H9 (cell line): ENCODE measurements around the gene TGFBI. TPM values are rescaled to one million over a fixed set of nuclear protein-coding genes. Genes with fewer than 3 reads are reported as not detected.

Source experiments
- DNase-seq: peaks from one replicate; pipeline ENCODE4 v3.0.0-alpha.2; 2017
- H2AFZ ChIP-seq: one replicate; pipeline ENCODE4 v1.6.1; 2013; ENCODE audit warnings: mild to moderate bottlenecking, low read length, control low read depth, moderate library complexity
- H2AK5ac ChIP-seq: 2 replicates; pipeline ENCODE4 v1.6.1; 2013; ENCODE audit warnings: low read length, control low read depth, mixed read lengths; ENCODE audit not compliant: insufficient read length
- H2BK120ac ChIP-seq: one replicate; pipeline ENCODE4 v1.6.1; 2013; ENCODE audit warnings: low read depth, mild to moderate bottlenecking, low read length, control low read depth, inconsistent platforms; ENCODE audit not compliant: poor library complexity, severe bottlenecking
- H2BK12ac ChIP-seq: 2 replicates; pipeline ENCODE4 v1.6.1; 2013; ENCODE audit warnings: low read length, control low read depth, mixed read lengths, low read depth; ENCODE audit not compliant: insufficient read length
- H2BK15ac ChIP-seq: 2 replicates; pipeline ENCODE4 v1.6.1; 2013; ENCODE audit warnings: low read depth, low read length, control low read depth
- H2BK20ac ChIP-seq: one replicate; pipeline ENCODE4 v1.6.1; 2013; ENCODE audit warnings: low read depth, mild to moderate bottlenecking, low read length, control low read depth, inconsistent platforms; ENCODE audit not compliant: poor library complexity, severe bottlenecking
- H2BK5ac ChIP-seq: 2 replicates; pipeline ENCODE4 v1.6.1; 2013; ENCODE audit warnings: low read length, control low read depth, mixed read lengths; ENCODE audit not compliant: insufficient read length
- H3K14ac ChIP-seq: 2 replicates; pipeline ENCODE4 v1.6.1; 2013; ENCODE audit warnings: low read length, control low read depth; ENCODE audit not compliant: insufficient read depth
- H3K18ac ChIP-seq: 2 replicates; pipeline ENCODE4 v1.6.1; 2013; ENCODE audit warnings: low read depth, mild to moderate bottlenecking, mixed read lengths, low read length, control low read depth; ENCODE audit not compliant: insufficient read length
- H3K23ac ChIP-seq: 2 replicates; pipeline ENCODE4 v1.6.1; 2013; ENCODE audit warnings: low read length, control low read depth, mixed read lengths, low read depth; ENCODE audit not compliant: insufficient read length
- H3K23me2 ChIP-seq: 2 replicates; pipeline ENCODE4 v1.6.1; 2013; ENCODE audit warnings: low read depth, mild to moderate bottlenecking, mixed read lengths, low read length, control low read depth; ENCODE audit not compliant: insufficient read length, poor library complexity, severe bottlenecking
- H3K27ac ChIP-seq: 2 replicates; pipeline ENCODE4 v1.5.1; 2013; ENCODE audit warnings: low read length, control low read depth, mixed read lengths, low read depth; ENCODE audit not compliant: insufficient read length
- H3K27me3 ChIP-seq: 2 replicates; pipeline ENCODE4 v1.6.1; 2013; ENCODE audit warnings: low read length, control low read depth, inconsistent platforms; ENCODE audit not compliant: insufficient read depth
- H3K4ac ChIP-seq: 2 replicates; pipeline ENCODE4 v1.6.1; 2013; ENCODE audit warnings: low read depth, mild to moderate bottlenecking, control low read depth, inconsistent platforms, low read length, moderate library complexity
- H3K4me1 ChIP-seq: 2 replicates; pipeline ENCODE4 v1.6.1; 2013; ENCODE audit warnings: low read length, control low read depth, inconsistent platforms; ENCODE audit not compliant: insufficient read depth
- H3K4me2 ChIP-seq: 2 replicates; pipeline ENCODE4 v1.6.1; 2013; ENCODE audit warnings: low read length, control low read depth, mixed read lengths; ENCODE audit not compliant: insufficient read length, insufficient read depth
- H3K56ac ChIP-seq: 2 replicates; pipeline ENCODE4 v1.6.1; 2013; ENCODE audit warnings: low read depth, mild to moderate bottlenecking, mixed read lengths, low read length, control low read depth; ENCODE audit not compliant: insufficient read length
- H3K79me1 ChIP-seq: 2 replicates; pipeline ENCODE4 v1.6.1; 2013; ENCODE audit warnings: low read depth, mild to moderate bottlenecking, moderate library complexity, low read length, control low read depth, inconsistent platforms; ENCODE audit not compliant: insufficient read depth, poor library complexity, severe bottlenecking
- H3K79me2 ChIP-seq: 2 replicates; pipeline ENCODE4 v1.6.1; 2013; ENCODE audit warnings: low read length, control low read depth, inconsistent platforms; ENCODE audit not compliant: insufficient read depth
- H3K9ac ChIP-seq: 2 replicates; pipeline ENCODE4 v1.6.1; 2013; ENCODE audit warnings: low read length, control low read depth, mixed read lengths; ENCODE audit not compliant: insufficient read length; ENCODE audit errors: extremely low read depth
- H3K9me3 ChIP-seq: one replicate; pipeline ENCODE4 v1.6.1; 2013; ENCODE audit warnings: low read depth, low read length, inconsistent platforms; ENCODE audit not compliant: control insufficient read depth
- H3T11ph ChIP-seq: one replicate; pipeline ENCODE4 v1.6.1; 2013; ENCODE audit warnings: mild to moderate bottlenecking, low read length, control low read depth, inconsistent platforms
- H4K20me1 ChIP-seq: one replicate; pipeline ENCODE4 v1.6.1; 2013; ENCODE audit not compliant: control insufficient read depth, insufficient read length, insufficient read depth
- H4K5ac ChIP-seq: 2 replicates; pipeline ENCODE4 v1.6.1; 2013; ENCODE audit warnings: low read depth, mild to moderate bottlenecking, mixed read lengths, low read length, control low read depth; ENCODE audit not compliant: insufficient read length
- H4K8ac ChIP-seq: replicated peaks from 2 replicates; pipeline ENCODE4 v1.6.1; 2013; ENCODE audit warnings: low read length, control low read depth, mixed read lengths, low read depth; ENCODE audit not compliant: insufficient read length
- H4K91ac ChIP-seq: 2 replicates; pipeline ENCODE4 v1.6.1; 2013; ENCODE audit warnings: low read depth, mild to moderate bottlenecking, moderate library complexity, mixed read lengths, low read length, control low read depth; ENCODE audit not compliant: insufficient read length
- H3K27ac Mint-ChIP-seq, 3 experiments: 2 replicates in 2 of 3; 3 replicates in 1 of 3; pipeline ENCODE4 v1.8.0; 2020 to 2021; ENCODE audit warnings: mixed read lengths in 3 of 3, mild to moderate bottlenecking in 1 of 3, moderate library complexity in 1 of 3
- H3K27me3 Mint-ChIP-seq: 2 replicates; pipeline ENCODE4 v1.8.0; 2021; ENCODE audit warnings: low read depth, mild to moderate bottlenecking, moderate library complexity, mixed read lengths
- H3K36me3 Mint-ChIP-seq, 3 experiments: 2 replicates in 2 of 3; 3 replicates in 1 of 3; pipeline ENCODE4 v1.8.0; 2020 to 2021; ENCODE audit warnings: low read depth in 3 of 3, mixed read lengths in 3 of 3; ENCODE audit not compliant: insufficient read depth in 1 of 3
- H3K4me1 Mint-ChIP-seq, 2 experiments: 2 replicates each; pipeline ENCODE4 v1.8.0; 2020; ENCODE audit warnings: mixed read lengths in 2 of 2
- H3K4me3 Mint-ChIP-seq, 2 experiments: 2 replicates in 1 of 2; 3 replicates in 1 of 2; pipeline ENCODE4 v1.8.0; 2020 to 2021; ENCODE audit warnings: mild to moderate bottlenecking in 2 of 2, mixed read lengths in 2 of 2, moderate library complexity in 1 of 2
- H3K9me3 Mint-ChIP-seq, 2 experiments: 2 replicates in 1 of 2; 3 replicates in 1 of 2; pipeline ENCODE4 v1.8.0; 2020; ENCODE audit warnings: mild to moderate bottlenecking in 2 of 2, mixed read lengths in 2 of 2, moderate library complexity in 1 of 2
- WGBS: extraction: QIAGEN DNeasy Blood & Tissue Kit; methylation state at CpG from one replicate; pipeline ENCODE4 v1.1.7; 2013; ENCODE audit warnings: missing lambda C conversion rate, low lambda C conversion rate, mixed read lengths; ENCODE audit not compliant: insufficient read length; ENCODE audit errors: extremely low coverage; 5-methylcytosine and 5-hydroxymethylcytosine counted together
- total RNA-seq: library from RNA; stranded (reverse); gene quantifications from 2 replicates; pipeline ENCODE4 v1.2.1, GENCODE V29; 2021
- TF ChIP-seq, protein P1 (sequence below): fragments of 200-600 bp; sonication (generic); conservative IDR thresholded peaks from 3 replicates; pipeline ENCODE4 v1.8.0; 2021; ENCODE audit warnings: antibody characterized with exemption, mild to moderate bottlenecking

The TGFBI gene
- total RNA-seq, 1 experiment from 2014 or later = 4.7 TPM

DNA sequence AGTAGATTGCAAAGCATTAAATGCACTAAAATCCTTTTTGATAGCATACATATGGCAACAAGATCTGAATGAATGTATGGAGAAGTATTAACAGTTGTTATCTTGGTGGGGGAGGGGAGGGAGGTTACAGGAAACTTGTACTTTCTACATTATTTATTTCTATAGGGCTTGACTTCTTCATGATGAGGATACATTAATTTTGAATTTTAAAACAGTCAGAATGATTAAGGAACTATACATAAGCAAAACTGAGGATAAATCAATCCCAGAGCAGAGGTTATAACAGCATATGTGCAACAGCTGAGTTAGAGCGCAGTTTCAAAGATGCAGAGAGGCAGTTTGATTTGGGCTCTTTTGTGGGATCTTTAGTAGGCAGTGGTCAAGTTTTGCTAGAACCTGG lies 80.0 kb downstream of the TGFBI start:
- Mint-ChIP-seq H3K36me3 (no peaks in the 10 kb centered on the region), H3K4me3 (no peak overlapping the region), H3K9me3 (no peaks in the 10 kb centered on the region; a peak in 1 of 5 replicates), H3K4me1 (peaks cover 22 to 24% of the 10 kb centered on the region in 2 experiments), H3K27me3 (peaks cover 4% of the 10 kb centered on the region), H3K27ac (no peak overlapping the region)
- Histone ChIP-seq H3K9ac (no peak overlapping the region), H3K4me2 (no peak overlapping the region), H4K8ac (no peak overlapping the region), H3K4ac (no peak overlapping the region), H3K14ac (no peak overlapping the region), H2BK20ac (no peak overlapping the region), H2BK12ac (no peak overlapping the region), H4K91ac (no peak overlapping the region), H3K4me1 (peaks cover 3% of the 10 kb centered on the region; the same call in 1 of the 2 replicates), H3K18ac (no peak overlapping the region), H3K79me1 (no peaks in the 10 kb centered on the region), H3T11ph (no peak overlapping the region), H4K5ac (no peak overlapping the region), H2BK5ac (no peak overlapping the region), H3K27me3 (no peaks in the 10 kb centered on the region), H3K23me2 (no peaks in the 10 kb centered on the region), H3K9me3 (no peaks in the 10 kb centered on the region), H3K56ac (no peak overlapping the region), H2AFZ (no peak overlapping the region), H3K23ac (no peak overlapping the region), H3K27ac (no peak overlapping the region), H2BK15ac (no peak overlapping the region), H2BK120ac (no peak overlapping the region), H2AK5ac (no peak overlapping the region), H4K20me1 (no peaks in the 10 kb centered on the region), H3K79me2 (no peaks in the 10 kb centered on the region)
- TF ChIP-seq, protein P1, sequence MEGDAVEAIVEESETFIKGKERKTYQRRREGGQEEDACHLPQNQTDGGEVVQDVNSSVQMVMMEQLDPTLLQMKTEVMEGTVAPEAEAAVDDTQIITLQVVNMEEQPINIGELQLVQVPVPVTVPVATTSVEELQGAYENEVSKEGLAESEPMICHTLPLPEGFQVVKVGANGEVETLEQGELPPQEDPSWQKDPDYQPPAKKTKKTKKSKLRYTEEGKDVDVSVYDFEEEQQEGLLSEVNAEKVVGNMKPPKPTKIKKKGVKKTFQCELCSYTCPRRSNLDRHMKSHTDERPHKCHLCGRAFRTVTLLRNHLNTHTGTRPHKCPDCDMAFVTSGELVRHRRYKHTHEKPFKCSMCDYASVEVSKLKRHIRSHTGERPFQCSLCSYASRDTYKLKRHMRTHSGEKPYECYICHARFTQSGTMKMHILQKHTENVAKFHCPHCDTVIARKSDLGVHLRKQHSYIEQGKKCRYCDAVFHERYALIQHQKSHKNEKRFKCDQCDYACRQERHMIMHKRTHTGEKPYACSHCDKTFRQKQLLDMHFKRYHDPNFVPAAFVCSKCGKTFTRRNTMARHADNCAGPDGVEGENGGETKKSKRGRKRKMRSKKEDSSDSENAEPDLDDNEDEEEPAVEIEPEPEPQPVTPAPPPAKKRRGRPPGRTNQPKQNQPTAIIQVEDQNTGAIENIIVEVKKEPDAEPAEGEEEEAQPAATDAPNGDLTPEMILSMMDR = no peak
- WGBS = no CpG with 5 or more reads among the region's 1 CpG
- no peak for DNase-seq
